Esophagus muscularis mucosa (tissue), 3 donors: ENCODE results near the gene PRR5.

Source experiments
- POLR2A ChIP-seq: fragments of 450-650 bp; IDR thresholded peaks from one replicate; pipeline ENCODE4 v1.6.1; 2017; ENCODE audit warnings: antibody characterized with exemption, moderate library complexity, mild to moderate bottlenecking, low read depth
- TF ChIP-seq, protein P1 (sequence below), 3 experiments: fragments of 200-600 bp in 2 of 3; fragments of 450-650 bp in 1 of 3; sonication (generic) in 2 of 3; IDR thresholded peaks; one replicate each; pipeline ENCODE4 v1.5.1; 2017 to 2019; ENCODE audit warnings: antibody characterized with exemption in 3 of 3, mild to moderate bottlenecking in 2 of 3, moderate library complexity in 1 of 3

DNA sequence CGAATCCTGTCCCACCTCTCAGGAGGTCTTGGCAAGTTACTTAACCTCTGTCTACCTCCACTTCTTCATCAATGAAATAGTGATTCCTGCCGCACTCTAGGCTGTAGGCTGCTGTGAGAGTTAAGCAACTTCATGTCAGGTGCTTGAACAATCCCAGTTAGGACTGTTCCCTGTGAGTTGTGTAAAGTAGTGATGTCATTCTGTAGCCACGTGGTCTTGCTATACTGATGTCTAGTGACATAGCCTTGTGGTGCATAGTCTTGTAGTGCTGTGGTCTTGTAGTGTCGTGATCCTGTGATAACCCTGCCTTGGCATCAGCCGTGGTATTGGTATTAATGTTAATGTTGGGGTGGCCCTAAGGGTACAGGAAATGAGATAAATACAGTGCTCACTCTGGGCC is 30.3 kb upstream of the PRR5 start:
- no peak for TF ChIP-seq POLR2A
- TF ChIP-seq, protein P1, sequence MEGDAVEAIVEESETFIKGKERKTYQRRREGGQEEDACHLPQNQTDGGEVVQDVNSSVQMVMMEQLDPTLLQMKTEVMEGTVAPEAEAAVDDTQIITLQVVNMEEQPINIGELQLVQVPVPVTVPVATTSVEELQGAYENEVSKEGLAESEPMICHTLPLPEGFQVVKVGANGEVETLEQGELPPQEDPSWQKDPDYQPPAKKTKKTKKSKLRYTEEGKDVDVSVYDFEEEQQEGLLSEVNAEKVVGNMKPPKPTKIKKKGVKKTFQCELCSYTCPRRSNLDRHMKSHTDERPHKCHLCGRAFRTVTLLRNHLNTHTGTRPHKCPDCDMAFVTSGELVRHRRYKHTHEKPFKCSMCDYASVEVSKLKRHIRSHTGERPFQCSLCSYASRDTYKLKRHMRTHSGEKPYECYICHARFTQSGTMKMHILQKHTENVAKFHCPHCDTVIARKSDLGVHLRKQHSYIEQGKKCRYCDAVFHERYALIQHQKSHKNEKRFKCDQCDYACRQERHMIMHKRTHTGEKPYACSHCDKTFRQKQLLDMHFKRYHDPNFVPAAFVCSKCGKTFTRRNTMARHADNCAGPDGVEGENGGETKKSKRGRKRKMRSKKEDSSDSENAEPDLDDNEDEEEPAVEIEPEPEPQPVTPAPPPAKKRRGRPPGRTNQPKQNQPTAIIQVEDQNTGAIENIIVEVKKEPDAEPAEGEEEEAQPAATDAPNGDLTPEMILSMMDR (IDR thresholded peaks at IDR 0.05): no peak
